ENCODE measurements around the gene TNFRSF19. TPM values are rescaled to one million over a fixed set of nuclear protein-coding genes. Genes with fewer than 3 reads are reported as not detected.

TNFRSF19 gene
- total and polyA plus RNA-seq, 2 of the 13 experiments (the other 11 are each of a cell fraction or from before 2014, with no cell fraction given) = 75.3 to 77.7 TPM

DNA sequence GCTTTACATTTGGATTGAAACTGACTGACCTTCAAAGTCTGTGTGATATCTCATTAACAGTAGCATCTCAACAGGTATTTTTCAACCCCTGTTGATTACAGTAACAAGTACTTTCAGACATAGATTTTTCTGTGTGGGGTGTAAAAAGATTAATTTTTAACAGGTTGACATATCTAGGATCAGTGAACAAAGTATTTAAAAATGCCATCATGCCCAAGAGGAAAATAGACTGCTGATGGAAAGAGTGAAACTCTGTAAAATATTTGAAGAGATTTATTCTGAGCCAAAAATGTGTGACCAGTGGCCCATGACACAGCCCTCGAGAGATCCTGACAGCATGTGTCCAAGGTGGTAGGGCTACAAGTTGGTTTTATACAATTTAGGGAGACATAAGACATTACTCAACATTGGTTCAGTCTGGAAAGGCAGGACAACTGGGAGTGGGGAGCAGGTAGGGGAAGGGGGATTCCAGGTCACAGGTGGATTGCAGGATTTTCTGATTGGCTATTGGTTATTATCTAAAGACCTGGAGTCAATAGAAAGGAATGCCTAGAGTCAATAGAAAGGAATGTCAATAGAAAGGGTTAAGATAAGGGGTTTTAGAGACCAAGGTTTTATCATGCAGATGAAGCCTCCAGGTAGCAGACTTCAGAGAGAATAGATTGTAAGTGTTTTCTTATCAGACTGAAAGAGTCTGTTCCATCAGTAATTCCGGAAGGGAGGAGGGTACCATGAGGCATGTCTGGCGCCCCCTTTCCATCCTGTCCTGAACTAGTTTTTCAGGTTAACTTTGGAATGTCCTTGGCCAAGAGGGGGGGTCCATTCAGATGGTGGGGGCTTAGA, 29.1 kb downstream of the TNFRSF19 start (continued):
- peak; percentile 74; the same call in 1 of the 2 replicates for TF ChIP-seq PPARG (CRISPR knock-in tag; conservative IDR thresholded peaks at IDR 0.05)
- peak; percentile 60 for TF ChIP-seq BCL6 (CRISPR knock-in tag; IDR thresholded peaks at IDR 0.05)
- no peak for TF ChIP-seq HHEX (CRISPR knock-in tag; IDR thresholded peaks at IDR 0.05)
- no peak for TF ChIP-seq ZBTB8A (CRISPR knock-in tag; IDR thresholded peaks at IDR 0.05; ENCODE audit: borderline replicate concordance, low read depth)
- no peak for TF ChIP-seq PAF1 (CRISPR knock-in tag; IDR thresholded peaks at IDR 0.05)
- peak; percentile 84 for TF ChIP-seq NFYB (CRISPR knock-in tag; IDR thresholded peaks at IDR 0.05)
- peak; percentile 42; the same call in 1 of the 2 replicates for TF ChIP-seq HMG20B (CRISPR knock-in tag; conservative IDR thresholded peaks at IDR 0.05)
- TF ChIP-seq, protein P1, sequence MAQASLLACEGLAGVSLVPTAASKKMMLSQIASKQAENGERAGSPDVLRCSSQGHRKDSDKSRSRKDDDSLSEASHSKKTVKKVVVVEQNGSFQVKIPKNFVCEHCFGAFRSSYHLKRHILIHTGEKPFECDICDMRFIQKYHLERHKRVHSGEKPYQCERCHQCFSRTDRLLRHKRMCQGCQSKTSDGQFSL (CRISPR knock-in tag; IDR thresholded peaks at IDR 0.05) = no peak
- TF ChIP-seq UBTF (CRISPR knock-in tag; IDR thresholded peaks at IDR 0.05) = no peak
- no peak for TF ChIP-seq ZNF44 (CRISPR knock-in tag; IDR thresholded peaks at IDR 0.05)
- TF ChIP-seq XRCC5 (optimal IDR thresholded peaks at IDR 0.05; ENCODE audit: low read length) = no peak
- TF ChIP-seq, protein P2, sequence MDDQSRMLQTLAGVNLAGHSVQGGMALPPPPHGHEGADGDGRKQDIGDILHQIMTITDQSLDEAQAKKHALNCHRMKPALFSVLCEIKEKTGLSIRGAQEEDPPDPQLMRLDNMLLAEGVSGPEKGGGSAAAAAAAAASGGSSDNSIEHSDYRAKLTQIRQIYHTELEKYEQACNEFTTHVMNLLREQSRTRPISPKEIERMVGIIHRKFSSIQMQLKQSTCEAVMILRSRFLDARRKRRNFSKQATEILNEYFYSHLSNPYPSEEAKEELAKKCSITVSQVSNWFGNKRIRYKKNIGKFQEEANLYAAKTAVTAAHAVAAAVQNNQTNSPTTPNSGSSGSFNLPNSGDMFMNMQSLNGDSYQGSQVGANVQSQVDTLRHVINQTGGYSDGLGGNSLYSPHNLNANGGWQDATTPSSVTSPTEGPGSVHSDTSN (CRISPR knock-in tag; IDR thresholded peaks at IDR 0.05; ENCODE audit: borderline replicate concordance) = no peak
- no peak for TF ChIP-seq ZNF547 (CRISPR knock-in tag; IDR thresholded peaks at IDR 0.05)
- TF ChIP-seq ZNF333 (CRISPR knock-in tag; IDR thresholded peaks at IDR 0.05; ENCODE audit: borderline replicate concordance) = no peak
- TF ChIP-seq ZNF609 (CRISPR knock-in tag; IDR thresholded peaks at IDR 0.05; ENCODE audit: borderline replicate concordance) = peak; percentile 68; the same call in 1 of the 2 replicates
- no peak for TF ChIP-seq MAFG (CRISPR knock-in tag; IDR thresholded peaks at IDR 0.05)
